Effector CD8-positive, alpha-beta T cell (primary cell): ENCODE data around the gene MATK.

Experiments used
- DNase-seq: peaks from one replicate; lab custom pipeline; 2025; lab: John Stamatoyannopoulos, UW
- total RNA-seq, 4 experiments: gene quantifications; one replicate each; lab custom pipeline; 2026; lab: John Stamatoyannopoulos, UW

The MATK gene, protein sequence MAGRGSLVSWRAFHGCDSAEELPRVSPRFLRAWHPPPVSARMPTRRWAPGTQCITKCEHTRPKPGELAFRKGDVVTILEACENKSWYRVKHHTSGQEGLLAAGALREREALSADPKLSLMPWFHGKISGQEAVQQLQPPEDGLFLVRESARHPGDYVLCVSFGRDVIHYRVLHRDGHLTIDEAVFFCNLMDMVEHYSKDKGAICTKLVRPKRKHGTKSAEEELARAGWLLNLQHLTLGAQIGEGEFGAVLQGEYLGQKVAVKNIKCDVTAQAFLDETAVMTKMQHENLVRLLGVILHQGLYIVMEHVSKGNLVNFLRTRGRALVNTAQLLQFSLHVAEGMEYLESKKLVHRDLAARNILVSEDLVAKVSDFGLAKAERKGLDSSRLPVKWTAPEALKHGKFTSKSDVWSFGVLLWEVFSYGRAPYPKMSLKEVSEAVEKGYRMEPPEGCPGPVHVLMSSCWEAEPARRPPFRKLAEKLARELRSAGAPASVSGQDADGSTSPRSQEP
- 20.7 to 170 (median 81.3) reads per million in 4 experiments for total RNA-seq

DNA sequence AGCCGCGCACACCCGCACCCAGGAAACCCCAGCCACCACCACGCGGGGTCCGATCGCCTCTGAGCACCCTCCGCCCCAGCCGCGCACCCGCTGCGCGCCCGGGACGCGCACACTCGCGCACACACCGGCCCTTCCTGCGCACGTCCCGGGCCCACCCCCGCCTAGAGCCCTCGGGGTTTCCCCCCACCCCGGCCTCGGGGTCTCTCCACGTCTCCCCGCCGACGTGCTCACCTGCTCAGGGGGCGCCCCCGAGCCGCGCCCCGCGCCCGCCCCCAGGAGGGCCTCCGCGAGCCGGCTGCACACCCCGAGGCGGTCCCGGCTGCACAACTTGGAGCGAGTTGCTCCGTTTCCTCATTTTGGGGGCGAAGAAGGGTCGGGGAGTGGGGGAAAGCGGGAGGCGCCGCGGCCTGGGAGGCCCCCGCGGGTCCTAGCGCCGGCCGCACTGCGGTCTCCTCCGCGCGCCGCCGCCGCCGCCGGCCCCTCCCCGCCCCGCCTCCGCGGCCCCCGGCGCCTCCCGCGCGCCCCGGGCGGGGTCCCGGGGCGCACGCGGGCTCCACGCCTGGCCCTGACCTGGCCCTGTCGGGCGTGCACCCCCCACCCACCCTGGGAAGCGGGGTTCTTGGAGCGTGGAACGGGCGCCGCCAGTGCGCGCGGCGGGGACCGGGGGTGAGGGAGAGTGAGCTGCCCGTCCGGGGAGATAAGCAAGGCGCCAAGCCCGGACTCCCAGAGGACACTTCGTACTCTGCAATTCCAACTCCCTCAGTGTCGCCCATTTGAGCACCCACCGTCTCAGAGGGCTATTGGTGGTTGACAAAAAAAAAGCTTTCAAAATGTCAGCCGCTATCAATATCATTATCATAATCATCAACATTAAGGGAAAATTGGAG, at the start of gene MATK:
Gene MATK, minus strand, starts transcription at position 444 of the 887 bp plus-strand sequence. CDS start 1,246 bp downstream, outside the sequence.
- no peak for DNase-seq

DNA sequence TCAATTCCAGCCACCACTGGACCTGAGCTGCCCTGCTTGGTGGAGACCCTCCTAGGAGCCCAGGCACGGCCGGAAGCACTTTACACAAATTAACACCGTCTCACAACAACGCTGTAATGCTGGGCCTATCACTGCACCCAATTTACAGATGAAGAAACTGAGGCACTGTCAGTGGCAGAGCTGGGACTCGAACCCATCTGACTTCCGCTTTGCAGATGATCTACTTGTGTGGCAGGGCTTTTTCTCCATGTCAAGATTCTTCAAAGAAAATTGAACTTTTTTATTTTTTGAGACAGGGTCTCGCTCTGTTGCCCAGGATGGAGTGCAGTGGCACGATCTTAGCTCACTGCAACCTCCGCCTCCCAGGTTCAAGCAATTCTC, 48.9 kb upstream of the MATK start:
- no peak for DNase-seq

DNA sequence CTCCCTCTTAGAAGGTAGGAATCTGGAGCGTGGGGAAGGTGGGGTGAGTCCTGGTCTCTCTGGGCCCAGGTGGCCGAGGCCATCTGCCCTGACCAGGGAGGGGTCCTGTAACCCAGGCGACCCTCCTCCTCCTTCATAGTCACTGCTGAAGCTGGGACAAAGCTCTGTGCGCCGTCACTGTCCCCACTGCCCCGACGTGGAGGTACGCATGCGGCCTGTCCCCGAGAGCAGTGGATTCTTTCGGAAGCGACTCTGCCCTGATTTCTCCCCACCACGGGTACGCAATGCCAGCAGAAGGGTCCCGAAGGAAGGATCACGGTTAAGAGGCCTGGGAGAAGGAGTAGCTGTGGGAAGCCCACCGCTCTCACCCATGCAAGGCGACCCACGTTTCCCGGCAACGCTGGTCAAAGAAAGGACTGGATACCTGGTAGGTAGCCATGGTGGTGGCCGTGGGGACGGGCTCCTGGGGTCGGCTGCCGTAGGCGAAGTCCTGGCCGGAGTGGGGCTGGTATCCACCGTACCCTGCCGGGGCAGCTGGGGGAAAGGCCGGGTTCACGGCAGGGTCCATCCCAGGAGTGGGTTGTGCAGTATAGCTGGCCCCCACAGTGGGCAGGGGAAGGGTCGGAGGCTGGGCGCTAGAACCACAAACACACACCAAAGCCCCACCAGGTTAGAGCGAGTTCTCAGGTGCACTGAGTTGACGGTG, 48.3 kb upstream of the MATK start:
- DNase-seq = no peak

DNA sequence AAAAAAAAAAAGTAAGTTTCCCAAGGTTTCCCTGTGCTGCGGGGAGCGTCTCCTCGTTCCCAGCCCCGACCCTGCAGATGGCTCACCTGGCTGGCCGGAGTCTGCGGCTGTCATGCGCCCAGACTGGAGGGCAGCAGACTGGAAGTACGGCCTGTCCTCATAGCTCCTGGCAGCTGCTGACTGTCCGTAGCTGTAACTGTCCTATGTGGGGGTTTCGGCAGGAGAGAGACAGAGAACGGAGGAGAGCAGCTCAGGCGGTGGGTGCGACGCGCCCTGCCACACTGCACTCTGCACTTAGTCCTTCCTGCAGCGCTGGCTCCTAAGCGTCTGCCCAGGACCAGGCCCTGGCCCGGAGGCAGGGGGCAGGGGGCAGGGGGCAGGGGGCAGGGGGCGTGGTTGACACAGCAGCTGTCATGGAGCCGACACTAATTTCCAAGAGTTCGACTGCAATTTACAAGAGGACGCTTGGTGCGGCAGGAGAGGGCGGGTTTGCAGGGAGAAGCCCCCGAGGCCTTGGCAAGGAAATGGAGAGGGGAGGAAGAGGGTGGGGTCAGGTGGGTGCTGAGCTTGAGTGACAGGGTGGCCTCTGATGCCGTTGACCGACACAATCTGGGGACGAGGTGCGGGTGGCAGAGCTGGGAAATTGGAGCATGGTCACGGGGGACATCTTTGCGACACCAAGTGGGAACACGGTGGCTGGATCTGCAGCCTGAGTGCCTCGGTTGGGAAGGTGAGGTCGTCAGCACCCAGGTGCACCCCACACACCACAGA, 47.6 kb upstream of the MATK start:
- no peak for DNase-seq

DNA sequence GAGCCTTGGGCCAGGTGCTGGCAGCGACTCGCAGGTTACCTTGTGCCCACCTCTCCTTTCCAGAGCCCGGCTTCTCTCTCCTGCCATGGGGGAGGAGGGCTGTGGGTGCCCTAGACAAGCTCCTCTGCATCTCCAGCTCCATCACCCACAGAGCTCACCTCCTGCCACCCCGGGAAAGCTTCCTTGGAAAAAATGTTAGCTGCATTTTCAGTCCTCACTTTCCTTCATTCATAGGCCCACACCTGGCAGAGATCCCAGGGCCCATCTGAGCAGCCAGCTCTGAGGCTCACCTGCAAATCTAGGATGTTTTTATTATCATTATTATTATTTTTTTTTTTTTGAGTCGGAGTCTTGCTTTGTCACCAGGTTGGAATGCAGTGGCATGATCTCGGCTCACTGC, 45.8 kb upstream of the MATK start:
- no peak for DNase-seq

DNA sequence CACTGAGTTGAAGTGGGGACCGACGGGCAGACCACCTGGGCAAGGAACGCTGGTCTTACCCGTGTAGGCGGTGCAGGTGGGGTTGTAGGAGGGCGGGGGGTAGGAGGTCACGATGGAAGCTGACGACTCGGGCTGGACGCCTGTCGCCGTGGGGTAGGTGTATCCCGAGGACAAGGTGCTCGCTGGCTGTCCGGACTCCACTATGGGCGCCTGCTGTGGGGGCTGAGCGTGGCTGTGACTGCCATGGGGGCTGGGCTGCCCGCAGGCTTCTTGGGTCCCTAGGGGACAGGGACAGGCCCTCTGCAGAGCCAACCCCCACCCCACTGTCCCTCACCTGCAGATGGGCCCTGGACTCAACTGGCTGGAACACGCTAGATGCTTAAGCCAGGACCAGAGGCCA, 45.4 kb upstream of the MATK start:
- DNase-seq = no peak

DNA sequence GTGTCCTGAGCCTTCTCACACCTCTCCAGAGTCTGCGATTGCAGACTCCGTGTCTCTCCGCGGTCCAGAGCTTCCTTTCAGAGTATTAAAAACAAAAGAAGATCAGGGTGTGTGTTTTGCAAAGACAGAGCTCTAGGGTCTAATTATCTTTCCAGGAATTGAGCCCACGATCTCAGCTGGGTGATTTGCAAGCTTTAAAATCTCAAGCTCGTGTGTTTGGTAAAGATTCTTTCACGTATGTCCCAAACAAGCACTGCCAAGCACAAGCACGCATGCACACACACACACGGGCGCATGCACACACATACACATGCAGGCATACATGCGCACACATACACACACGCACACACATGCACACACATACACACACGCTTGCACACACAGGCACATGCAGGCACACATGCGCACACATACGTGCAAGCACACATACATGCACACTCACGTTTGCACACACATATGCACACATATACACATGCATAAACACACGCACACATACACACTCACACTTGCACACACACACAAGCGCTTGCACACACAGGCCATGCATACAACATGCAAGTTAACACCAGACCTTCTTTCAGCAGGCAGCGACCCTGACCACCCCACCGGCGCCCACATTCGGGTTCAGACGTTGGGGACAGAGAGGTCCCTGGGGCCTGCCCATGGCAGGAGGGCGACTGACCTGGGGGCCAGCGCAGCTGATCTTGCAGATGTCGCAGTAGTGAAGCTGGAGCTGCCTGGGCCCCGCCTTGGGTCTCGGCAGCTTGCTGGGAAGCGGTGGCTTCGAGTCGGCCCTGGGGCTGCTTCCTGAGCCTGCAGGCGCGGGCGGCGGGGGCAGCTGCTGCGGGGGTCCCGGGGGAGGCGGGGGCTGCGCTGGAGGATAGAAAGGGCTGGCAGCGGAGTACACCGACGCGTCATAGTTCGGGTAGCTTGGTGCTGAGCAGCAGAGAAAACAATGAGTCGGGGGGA, 44.7 kb upstream of the MATK start:
- no peak for DNase-seq

DNA sequence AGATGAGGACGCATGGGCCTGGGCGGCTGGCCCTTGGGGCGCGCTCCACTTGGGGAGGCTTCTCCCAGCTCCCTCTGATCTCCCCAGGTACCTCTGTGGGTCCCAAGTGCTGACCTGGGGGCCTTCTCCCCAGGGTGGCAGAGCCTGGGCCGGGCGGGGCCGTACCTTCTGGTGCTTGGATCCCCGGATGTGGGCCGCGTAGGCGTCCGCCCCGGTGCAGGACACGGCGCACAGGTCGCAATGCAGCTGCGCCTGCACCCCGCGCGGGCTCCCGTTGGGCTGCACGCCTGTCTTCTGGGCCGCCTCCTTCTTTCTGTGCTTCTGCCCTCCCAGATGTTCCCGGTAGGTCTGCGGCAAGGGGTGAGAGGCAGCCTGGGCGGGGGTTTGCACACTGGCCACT, 41.1 kb upstream of the MATK start:
- DNase-seq = no peak

DNA sequence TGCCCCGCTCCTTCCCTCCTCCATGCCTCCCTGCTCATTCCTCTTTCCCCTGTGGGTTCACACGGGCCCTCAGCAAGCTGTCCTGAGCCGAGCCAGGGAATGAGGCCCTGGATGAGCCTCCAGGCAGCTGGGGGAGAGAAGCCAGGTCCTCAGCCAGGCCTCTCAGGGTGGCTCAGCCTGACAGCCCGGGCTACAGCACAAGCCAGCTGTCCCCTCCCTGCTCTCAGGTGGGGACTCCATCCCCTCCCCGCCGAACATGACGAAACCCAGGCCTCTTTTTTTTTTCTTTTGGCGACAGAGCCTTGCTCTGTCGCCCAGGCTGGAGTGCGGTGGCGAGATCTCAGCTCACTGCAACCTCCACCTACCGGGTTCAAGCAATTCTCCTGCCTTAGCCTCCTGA, 40.0 kb upstream of the MATK start:
- no peak for DNase-seq

DNA sequence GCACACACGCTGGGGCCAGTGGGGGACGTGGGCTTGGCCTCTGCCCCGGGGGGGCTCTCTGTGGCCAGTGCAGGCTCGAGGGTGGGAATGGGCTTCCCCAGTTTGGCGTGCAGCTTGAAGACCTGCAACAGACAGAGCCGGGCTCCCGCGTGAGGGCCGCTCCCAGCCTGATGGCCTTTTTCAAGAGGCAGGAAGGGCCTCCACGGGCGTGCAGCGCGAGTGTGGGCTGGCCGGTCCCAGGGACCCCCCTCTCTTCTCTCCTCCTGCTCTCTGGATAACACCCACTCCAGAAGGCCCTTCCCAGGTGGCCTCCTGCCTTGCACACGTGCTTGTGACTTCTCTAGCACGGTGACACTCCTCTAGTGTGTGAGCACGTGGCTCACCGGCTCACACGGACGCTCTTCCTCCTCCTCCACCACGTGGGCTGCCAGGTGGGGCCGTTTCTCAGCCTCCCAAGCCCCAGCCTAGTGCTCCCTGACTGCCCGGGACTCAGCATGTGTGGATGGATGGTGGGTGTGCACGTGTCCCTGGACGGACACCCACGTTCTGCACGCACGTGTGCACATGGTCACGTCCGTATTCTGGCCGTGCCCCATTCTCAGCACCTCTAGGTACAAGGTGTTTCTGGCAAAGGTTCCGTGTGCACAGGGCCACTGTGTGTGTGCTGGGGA, 39.2 kb upstream of the MATK start:
- no peak for DNase-seq

DNA sequence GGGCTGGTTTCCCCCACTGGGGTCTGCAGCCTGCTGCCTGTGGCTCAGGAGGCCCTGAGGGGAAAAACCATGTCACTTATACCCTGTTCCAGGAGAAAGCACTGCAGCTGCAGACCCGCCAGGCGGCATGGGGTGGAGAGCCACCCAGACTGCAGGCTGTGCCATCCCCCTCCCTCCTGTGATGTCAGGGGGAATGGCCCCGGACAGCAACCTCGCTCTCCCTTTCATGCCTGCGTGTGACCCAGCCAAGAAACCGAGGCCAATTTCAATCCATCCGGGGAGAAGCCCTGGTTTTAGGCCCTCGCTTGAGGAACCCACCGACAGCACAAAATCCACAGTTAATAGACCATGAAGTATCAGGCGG, 37.2 kb upstream of the MATK start:
- DNase-seq = no peak

DNA sequence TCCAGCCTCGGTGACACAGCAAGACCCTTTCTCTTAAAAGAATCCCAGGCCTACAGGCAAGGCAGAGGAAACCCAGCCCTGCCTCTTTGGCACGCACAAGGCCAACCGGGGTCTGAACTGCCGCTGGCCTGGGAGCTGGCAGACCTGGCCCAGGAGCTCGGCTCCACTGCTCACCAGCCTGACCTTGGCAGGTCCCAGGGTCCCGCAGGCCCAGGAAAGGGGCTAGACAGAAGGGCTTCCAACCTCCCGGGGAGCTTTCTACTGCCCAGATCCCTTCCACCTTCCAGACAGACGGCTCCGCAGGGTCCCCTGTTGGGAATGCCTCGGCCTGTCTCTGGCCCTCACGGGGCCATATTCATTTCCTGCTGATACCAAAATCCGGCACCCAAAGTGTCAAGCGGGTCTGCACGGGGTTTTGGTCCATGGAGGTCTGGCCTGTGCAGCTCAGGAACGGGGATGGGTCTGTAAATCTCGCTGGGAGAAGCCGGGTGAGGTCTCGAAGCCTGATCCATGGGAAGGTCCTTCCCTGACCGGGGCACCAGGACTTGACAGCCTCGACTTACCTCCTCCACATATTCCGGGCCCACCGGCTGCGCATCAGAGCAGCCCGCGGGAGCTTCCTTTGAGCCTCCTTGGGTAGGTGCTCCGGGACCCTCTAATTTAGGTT, 36.6 kb upstream of the MATK start:
- DNase-seq = no peak

DNA sequence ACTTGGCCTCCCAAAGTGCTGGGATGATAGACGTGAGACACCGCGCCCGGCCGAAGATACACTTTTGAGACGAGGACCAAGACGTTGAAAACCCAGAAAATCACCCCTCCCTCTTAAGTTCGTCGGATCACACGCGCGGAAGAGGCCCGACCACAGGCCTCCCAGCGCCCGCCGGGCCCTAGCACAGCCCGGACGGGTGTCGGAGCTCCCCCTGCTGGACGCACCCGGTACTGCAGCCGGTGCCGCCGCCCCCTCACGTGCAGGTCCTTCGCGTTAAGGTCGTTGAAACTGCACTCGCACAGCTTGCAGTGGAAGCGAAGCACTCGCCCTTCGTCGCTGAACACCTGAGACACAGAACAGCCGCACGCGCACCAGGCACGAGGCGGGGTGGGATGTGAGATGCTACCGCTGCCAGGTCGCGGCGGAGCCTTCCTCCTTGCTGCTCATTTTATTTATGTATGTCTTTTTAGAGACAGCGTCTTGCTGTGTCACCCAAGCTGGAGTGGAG, 35.7 kb upstream of the MATK start:
- peak; percentile 75 for DNase-seq

DNA sequence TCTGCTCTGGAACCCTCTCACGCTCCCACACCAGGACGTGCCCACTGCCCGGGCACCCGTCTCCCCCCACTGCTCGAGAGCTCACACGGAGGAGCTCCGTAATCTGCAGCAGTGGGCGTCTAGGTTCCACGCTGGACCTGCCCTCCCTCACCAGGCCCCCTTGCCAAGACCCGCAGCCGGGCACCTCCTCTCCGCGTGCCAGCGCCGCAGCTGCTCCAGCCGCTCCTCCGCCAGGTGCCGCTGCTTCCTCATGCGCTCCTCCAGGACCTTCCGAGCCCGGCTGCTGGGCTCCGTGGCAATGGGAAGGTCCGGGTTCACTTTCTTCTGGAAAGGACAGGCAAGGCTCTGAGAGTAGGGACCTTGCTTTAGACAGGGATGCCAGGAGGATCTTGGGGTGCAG, 35.0 kb upstream of the MATK start:
- no peak for DNase-seq

DNA sequence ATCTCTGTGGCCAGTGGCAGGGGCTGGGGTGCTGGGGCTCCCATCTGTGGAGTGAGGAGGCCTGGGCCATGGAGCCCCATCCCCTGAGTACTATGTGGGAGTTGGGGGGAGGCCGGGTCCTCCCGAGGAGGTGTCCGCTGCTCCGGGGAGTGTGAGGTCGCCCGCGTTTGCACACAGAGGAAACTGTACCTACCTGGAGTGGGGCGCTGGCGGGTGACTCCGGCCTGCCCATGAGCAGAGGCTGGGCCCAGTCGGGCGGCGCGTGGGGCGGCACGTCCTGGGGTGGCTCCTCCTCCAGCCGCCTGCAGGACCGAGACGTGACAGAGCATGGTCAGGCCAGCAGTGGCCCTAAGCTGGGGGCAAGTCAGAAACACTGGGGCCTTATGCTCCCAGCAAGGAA, 33.8 kb upstream of the MATK start:
- no peak for DNase-seq

DNA sequence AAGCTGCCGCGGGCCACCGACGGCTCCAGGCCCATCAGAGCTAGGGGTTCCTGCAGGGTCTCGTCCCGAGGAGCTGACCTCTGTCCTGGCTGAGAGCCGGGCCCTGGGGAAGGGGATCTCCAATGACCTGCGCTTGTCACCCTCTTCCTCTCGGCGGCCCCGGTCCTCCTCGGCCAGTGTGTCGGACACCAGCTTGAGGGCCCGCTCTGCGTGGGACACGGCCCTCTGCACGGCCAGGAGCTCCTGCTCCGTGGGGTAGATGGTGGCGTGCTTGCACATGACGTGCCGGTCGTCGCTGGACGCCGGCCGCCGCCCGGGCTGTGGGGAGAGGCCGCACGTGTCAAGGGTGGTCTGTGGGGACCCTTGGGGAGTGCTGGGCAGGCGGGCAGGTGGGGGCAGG, 32.7 kb upstream of the MATK start:
- DNase-seq = no peak

DNA sequence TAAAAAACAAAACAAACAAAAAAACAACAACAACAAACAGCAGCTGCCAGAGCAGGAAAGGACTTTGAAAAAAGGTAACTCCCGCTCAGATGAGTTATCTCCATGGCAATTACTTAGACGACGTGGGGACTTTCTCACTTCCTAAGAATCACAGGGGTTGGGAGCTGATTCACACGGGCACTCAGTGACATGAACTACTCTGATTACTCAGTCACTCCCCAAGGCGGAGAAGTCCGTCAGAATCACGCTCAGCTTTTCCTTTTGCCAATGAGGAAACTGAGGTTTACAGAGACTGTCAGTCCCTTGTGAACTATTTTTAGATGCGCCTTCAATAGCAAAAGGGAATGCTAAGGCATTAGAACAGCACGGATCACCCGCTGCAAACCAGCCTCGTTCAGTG, 32.3 kb upstream of the MATK start:
- no peak for DNase-seq

DNA sequence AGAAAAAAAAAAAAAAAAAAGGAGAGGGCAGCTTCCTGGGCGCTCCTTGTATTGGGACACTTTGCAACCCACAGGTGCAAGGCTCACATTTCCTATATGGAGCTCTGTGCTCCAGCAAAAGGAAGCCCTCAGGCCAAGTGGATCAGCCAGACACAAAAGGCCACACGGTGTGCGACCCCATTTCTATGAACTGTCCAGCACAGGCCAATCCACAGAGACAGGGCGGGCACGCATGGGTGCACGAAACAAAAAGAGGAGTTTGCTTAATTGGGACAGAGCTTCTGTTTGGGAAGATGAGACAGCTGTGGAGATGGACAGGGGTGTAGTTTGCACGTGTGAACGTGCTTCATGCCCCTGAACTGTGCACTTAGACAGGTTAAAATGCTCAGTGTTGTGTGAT, 31.6 kb upstream of the MATK start:
- DNase-seq = no peak
